GM19043 (cell line): ENCODE data around the gene RBM14.

ENCODE experiments used
- ATAC-seq: cut with Tn5 transposase; IDR thresholded peaks from one replicate; pipeline ENCODE4 v1.9.1; 2021; ENCODE audit warnings: low read depth; ENCODE audit not compliant: unreplicated experiment

Gene RBM14

DNA sequence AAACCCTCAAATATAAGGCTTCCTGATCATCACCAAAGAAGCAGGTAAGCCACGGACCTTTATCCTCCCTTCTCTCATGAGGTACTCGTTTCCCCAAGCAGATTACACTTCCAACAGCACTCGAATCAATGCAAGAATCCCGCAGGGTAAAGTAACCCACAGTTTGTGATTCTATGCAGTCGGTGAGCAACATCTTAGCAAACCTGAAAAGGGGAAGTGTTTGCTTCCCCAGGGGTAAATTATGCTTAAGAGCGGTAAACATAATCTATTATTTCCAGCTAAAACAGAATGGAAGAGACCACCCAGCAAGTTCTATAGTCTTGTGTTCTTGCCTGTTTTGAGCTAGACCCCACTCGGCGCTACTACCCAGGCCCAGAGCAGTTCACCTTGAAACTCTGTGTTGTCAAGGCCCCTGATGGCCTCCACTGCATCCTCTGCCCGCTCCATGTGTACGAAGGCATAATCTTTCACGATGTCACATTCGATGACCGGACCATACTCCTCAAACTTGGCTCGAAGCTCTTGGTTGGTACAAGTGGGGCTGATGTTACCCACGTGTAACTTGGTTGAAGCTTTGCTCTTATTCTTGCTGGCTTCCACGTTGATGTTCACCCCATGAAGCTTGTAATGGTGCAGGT lies 60.0 kb downstream of the RBM14 start:
- ATAC-seq, result no peak
